OCI-LY1 (cell line): Measurements from ENCODE around the gene LANCL3.

Source experiments
- EZH2 ChIP-seq: fragments of 200-600 bp; sonication (generic), shearing (Covaris generic); IDR thresholded peaks from 2 replicates; pipeline ENCODE4 v1.8.0; 2017; ENCODE audit warnings: borderline replicate concordance, mixed run types, mild to moderate bottlenecking, antibody characterized with exemption, low read length, moderate library complexity, mixed read lengths
- TF ChIP-seq, protein P1 (sequence below): fragments of 200-600 bp; sonication (generic), shearing (Covaris generic); IDR thresholded peaks from 2 replicates; pipeline ENCODE4 v1.5.1; 2017; ENCODE audit warnings: mild to moderate bottlenecking, antibody characterized with exemption, low read length, moderate library complexity, mixed read lengths

DNA sequence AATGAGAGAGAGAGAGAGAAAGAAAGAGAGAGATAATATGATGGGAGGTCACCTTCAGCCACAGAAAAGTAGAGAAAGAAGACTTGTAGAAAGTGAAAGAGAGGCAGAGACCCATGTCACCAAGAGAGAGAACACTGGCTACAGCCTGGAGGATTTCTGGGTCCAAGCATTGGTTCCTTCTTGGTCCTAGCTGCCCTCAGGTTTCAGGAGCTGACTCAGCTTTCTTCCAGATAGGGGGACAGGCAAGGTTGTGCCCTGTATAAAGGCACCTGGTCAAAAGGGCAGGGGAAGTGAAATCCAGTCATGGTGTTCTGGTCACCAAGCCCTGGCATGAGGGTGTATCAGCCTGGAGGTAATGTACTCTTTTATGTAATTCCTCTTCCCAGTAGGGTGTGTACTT, 66.6 kb downstream of the LANCL3 start:
- TF ChIP-seq, protein P1, sequence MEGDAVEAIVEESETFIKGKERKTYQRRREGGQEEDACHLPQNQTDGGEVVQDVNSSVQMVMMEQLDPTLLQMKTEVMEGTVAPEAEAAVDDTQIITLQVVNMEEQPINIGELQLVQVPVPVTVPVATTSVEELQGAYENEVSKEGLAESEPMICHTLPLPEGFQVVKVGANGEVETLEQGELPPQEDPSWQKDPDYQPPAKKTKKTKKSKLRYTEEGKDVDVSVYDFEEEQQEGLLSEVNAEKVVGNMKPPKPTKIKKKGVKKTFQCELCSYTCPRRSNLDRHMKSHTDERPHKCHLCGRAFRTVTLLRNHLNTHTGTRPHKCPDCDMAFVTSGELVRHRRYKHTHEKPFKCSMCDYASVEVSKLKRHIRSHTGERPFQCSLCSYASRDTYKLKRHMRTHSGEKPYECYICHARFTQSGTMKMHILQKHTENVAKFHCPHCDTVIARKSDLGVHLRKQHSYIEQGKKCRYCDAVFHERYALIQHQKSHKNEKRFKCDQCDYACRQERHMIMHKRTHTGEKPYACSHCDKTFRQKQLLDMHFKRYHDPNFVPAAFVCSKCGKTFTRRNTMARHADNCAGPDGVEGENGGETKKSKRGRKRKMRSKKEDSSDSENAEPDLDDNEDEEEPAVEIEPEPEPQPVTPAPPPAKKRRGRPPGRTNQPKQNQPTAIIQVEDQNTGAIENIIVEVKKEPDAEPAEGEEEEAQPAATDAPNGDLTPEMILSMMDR, result no peak
- TF ChIP-seq EZH2, result no peak
